ENCODE data around the gene ESPL1. TPM values are rescaled to one million over a fixed set of nuclear protein-coding genes. Genes with fewer than 3 reads are reported as not detected.

ESPL1 gene
- 1 to 10 TPM in 2 of 4 donors, under 1 TPM in 2; 0.13 to 2.3 (median 0.64) TPM for total RNA-seq

GRCh38 chr12:53267999-53268629, at the start of gene ESPL1:
Gene ESPL1 (plus strand): TSS chr12:53268299. CDS start chr12:53268767, 468 bp downstream.
- Histone ChIP-seq H3K9me3 (no peaks in the 10 kb centered on the region), H3K36me3 (no peaks in the 10 kb centered on the region), H3K27ac (peak within 1 kb of the TSS in 3 of 4 donors; percentile 7 to 66 (median 36)), H3K4me3 (peak within 1 kb of the TSS; percentile 50 to 65), H3K4me1 (peaks cover 0 to 11% (median 0%) of the 10 kb centered on the region in 3 donors), H3K27me3 (no peaks in the 10 kb centered on the region)
- TF ChIP-seq POLR2A (IDR thresholded peaks at IDR 0.05): no peak
- TF ChIP-seq CTCF (IDR thresholded peaks at IDR 0.05): peak in 2 of 4 experiments; percentile 33 to 52
- peak; percentile 91 for ATAC-seq
- WGBS, 2 donors (ENCODE audit: low coverage in 1 of 2): 0 to 3% methylated on average over 10 to 39 of the region's 58 CpGs

- no peak for ATAC-seq
Measured at GRCh38 chr12:53218551-53219291, 49.4 kb upstream of the ESPL1 start.

GRCh38 chr12:53219292-53219955, 48.7 kb upstream of the ESPL1 start:
- Histone ChIP-seq H3K9me3 (no peaks in the 10 kb centered on the region), H3K27me3 (no peaks in the 10 kb centered on the region), H3K4me3 (peak overlapping the region; percentile 62 to 71), H3K27ac (peak overlapping the region; percentile 7 to 99 (median 96)), H3K4me1 (peaks cover 0 to 97% (median 55%) of the 10 kb centered on the region in 3 donors), H3K36me3 (peaks cover 0 to 21% of the 10 kb centered on the region in 2 donors)
- ATAC-seq: no peak
- 3 to 7% methylated on average over 3 to 21 of the region's 27 CpGs for WGBS, 2 donors (ENCODE audit: low coverage in 1 of 2)
- TF ChIP-seq EP300 (IDR thresholded peaks at IDR 0.05) (no peak), CTCF (IDR thresholded peaks at IDR 0.05) (peak in 1 of 4 experiments; percentile 2), POLR2AphosphoS5 (IDR thresholded peaks at IDR 0.05) (peak; percentile 24)

More at GRCh38 chr12:53218551-53219291, 49.4 kb upstream of the ESPL1 start:
- Histone ChIP-seq H3K27ac (peak overlapping the region; percentile 7 to 99 (median 96)), H3K9me3 (no peaks in the 10 kb centered on the region), H3K4me3 (peak overlapping the region; percentile 62 to 71), H3K4me1 (peaks cover 0 to 97% (median 50%) of the 10 kb centered on the region in 3 donors), H3K36me3 (peaks cover 0 to 28% of the 10 kb centered on the region in 2 donors), H3K27me3 (no peaks in the 10 kb centered on the region)
- 15 to 21% methylated on average over 6 to 8 of the region's 30 CpGs for WGBS, 2 donors (ENCODE audit: low coverage in 1 of 2)
- no peak for TF ChIP-seq POLR2A (IDR thresholded peaks at IDR 0.05)
- no peak for TF ChIP-seq POLR2AphosphoS5 (IDR thresholded peaks at IDR 0.05)
- TF ChIP-seq CTCF (IDR thresholded peaks at IDR 0.05): no peak
- TF ChIP-seq EP300 (IDR thresholded peaks at IDR 0.05): no peak

- ATAC-seq: no peak
- Histone ChIP-seq H3K4me1 (peaks cover 0 to 97% (median 62%) of the 10 kb centered on the region in 3 donors), H3K27me3 (no peaks in the 10 kb centered on the region), H3K27ac (peak overlapping the region; percentile 7 to 99 (median 96)), H3K9me3 (no peaks in the 10 kb centered on the region), H3K36me3 (peaks cover 0 to 14% of the 10 kb centered on the region in 2 donors), H3K4me3 (peak overlapping the region; percentile 62 to 71)
- TF ChIP-seq CTCF (IDR thresholded peaks at IDR 0.05) (no peak), EP300 (IDR thresholded peaks at IDR 0.05) (no peak), POLR2A (IDR thresholded peaks at IDR 0.05) (no peak), POLR2AphosphoS5 (IDR thresholded peaks at IDR 0.05) (no peak)
- 0% methylated on average over 7 to 15 of the region's 53 CpGs for WGBS, 2 donors (ENCODE audit: low coverage in 1 of 2)
Measured at GRCh38 chr12:53219956-53220693, 48.0 kb upstream of the ESPL1 start.

Data from gastroesophageal sphincter (tissue), 4 donors.